ENCODE data around the gene SLC22A23.

SLC22A23 gene

GRCh38 chr6:3339811-3340210 lies 117.0 kb downstream of the SLC22A23 start:
- DNase-seq (ENCODE audit: insufficient read length): no peak
- no peak for FAIRE-seq
- TF ChIP-seq POLR2A (IDR thresholded peaks at IDR 0.05; ENCODE audit: low read depth, low read length) (no peak), POLR2AphosphoS5 (IDR thresholded peaks at IDR 0.05; ENCODE audit: low read depth, low read length) (no peak), TAF1 (IDR thresholded peaks at IDR 0.05; ENCODE audit: borderline replicate concordance, low read depth, low read length) (no peak)

- TF ChIP-seq POLR2A (IDR thresholded peaks at IDR 0.05; ENCODE audit: low read depth, low read length) (no peak), POLR2AphosphoS5 (IDR thresholded peaks at IDR 0.05; ENCODE audit: low read depth, low read length) (no peak), TAF1 (IDR thresholded peaks at IDR 0.05; ENCODE audit: borderline replicate concordance, low read depth, low read length) (no peak)
- FAIRE-seq: peak; percentile 61
- no peak for DNase-seq (ENCODE audit: insufficient read length)
Measured at GRCh38 chr6:3337521-3338350, 119.1 kb downstream of the SLC22A23 start.

- DNase-seq (ENCODE audit: insufficient read length) (no peak), FAIRE-seq (no peak)
- TF ChIP-seq TAF1 (IDR thresholded peaks at IDR 0.05; ENCODE audit: borderline replicate concordance, low read depth, low read length) (no peak), POLR2AphosphoS5 (IDR thresholded peaks at IDR 0.05; ENCODE audit: low read depth, low read length) (no peak), POLR2A (IDR thresholded peaks at IDR 0.05; ENCODE audit: low read depth, low read length) (no peak)
Measured at GRCh38 chr6:3336859-3337515, 119.9 kb downstream of the SLC22A23 start.

- no peak for DNase-seq (ENCODE audit: insufficient read length)
- FAIRE-seq: no peak
- no peak for TF ChIP-seq TAF1 (IDR thresholded peaks at IDR 0.05; ENCODE audit: borderline replicate concordance, low read depth, low read length)
- no peak for TF ChIP-seq POLR2AphosphoS5 (IDR thresholded peaks at IDR 0.05; ENCODE audit: low read depth, low read length)
- TF ChIP-seq POLR2A (IDR thresholded peaks at IDR 0.05; ENCODE audit: low read depth, low read length): no peak
Measured at GRCh38 chr6:3336066-3336786, 120.6 kb downstream of the SLC22A23 start.

GRCh38 chr6:3335169-3335568 lies 121.7 kb downstream of the SLC22A23 start:
- TF ChIP-seq POLR2AphosphoS5 (IDR thresholded peaks at IDR 0.05; ENCODE audit: low read depth, low read length) (no peak), POLR2A (IDR thresholded peaks at IDR 0.05; ENCODE audit: low read depth, low read length) (no peak), TAF1 (IDR thresholded peaks at IDR 0.05; ENCODE audit: borderline replicate concordance, low read depth, low read length) (no peak)
- DNase-seq (ENCODE audit: insufficient read length) (no peak), FAIRE-seq (no peak)

- TF ChIP-seq TAF1 (IDR thresholded peaks at IDR 0.05; ENCODE audit: borderline replicate concordance, low read depth, low read length): no peak
- TF ChIP-seq POLR2AphosphoS5 (IDR thresholded peaks at IDR 0.05; ENCODE audit: low read depth, low read length): no peak
- no peak for TF ChIP-seq POLR2A (IDR thresholded peaks at IDR 0.05; ENCODE audit: low read depth, low read length)
- FAIRE-seq (no peak), DNase-seq (ENCODE audit: insufficient read length) (no peak)
Measured at GRCh38 chr6:3334555-3334954, 122.3 kb downstream of the SLC22A23 start.

- TF ChIP-seq TAF1 (IDR thresholded peaks at IDR 0.05; ENCODE audit: borderline replicate concordance, low read depth, low read length) (no peak), POLR2AphosphoS5 (IDR thresholded peaks at IDR 0.05; ENCODE audit: low read depth, low read length) (no peak), POLR2A (IDR thresholded peaks at IDR 0.05; ENCODE audit: low read depth, low read length) (no peak)
- DNase-seq (ENCODE audit: insufficient read length) (peak; percentile 33), FAIRE-seq (no peak)
Measured at GRCh38 chr6:3333263-3333662, 123.6 kb downstream of the SLC22A23 start.

GRCh38 chr6:3331971-3332370 lies 124.9 kb downstream of the SLC22A23 start:
- TF ChIP-seq POLR2AphosphoS5 (IDR thresholded peaks at IDR 0.05; ENCODE audit: low read depth, low read length) (no peak), TAF1 (IDR thresholded peaks at IDR 0.05; ENCODE audit: borderline replicate concordance, low read depth, low read length) (no peak), POLR2A (IDR thresholded peaks at IDR 0.05; ENCODE audit: low read depth, low read length) (no peak)
- FAIRE-seq (no peak), DNase-seq (ENCODE audit: insufficient read length) (no peak)

- TF ChIP-seq POLR2AphosphoS5 (IDR thresholded peaks at IDR 0.05; ENCODE audit: low read depth, low read length) (no peak), TAF1 (IDR thresholded peaks at IDR 0.05; ENCODE audit: borderline replicate concordance, low read depth, low read length) (no peak), POLR2A (IDR thresholded peaks at IDR 0.05; ENCODE audit: low read depth, low read length) (no peak)
- no peak for FAIRE-seq
- DNase-seq (ENCODE audit: insufficient read length): no peak
Measured at GRCh38 chr6:3331494-3331893, 125.4 kb downstream of the SLC22A23 start.

GRCh38 chr6:3330199-3330598 lies 126.7 kb downstream of the SLC22A23 start:
- FAIRE-seq (no peak), DNase-seq (ENCODE audit: insufficient read length) (no peak)
- TF ChIP-seq TAF1 (IDR thresholded peaks at IDR 0.05; ENCODE audit: borderline replicate concordance, low read depth, low read length) (no peak), POLR2A (IDR thresholded peaks at IDR 0.05; ENCODE audit: low read depth, low read length) (no peak), POLR2AphosphoS5 (IDR thresholded peaks at IDR 0.05; ENCODE audit: low read depth, low read length) (no peak)

- no peak for TF ChIP-seq TAF1 (IDR thresholded peaks at IDR 0.05; ENCODE audit: borderline replicate concordance, low read depth, low read length)
- no peak for DNase-seq (ENCODE audit: insufficient read length)
- no peak for FAIRE-seq
Measured at GRCh38 chr6:3329393-3330051, 127.3 kb downstream of the SLC22A23 start.

All from GM12892 (cell line).